Measurements from ENCODE around the gene MED25.

MED25 gene

DNA sequence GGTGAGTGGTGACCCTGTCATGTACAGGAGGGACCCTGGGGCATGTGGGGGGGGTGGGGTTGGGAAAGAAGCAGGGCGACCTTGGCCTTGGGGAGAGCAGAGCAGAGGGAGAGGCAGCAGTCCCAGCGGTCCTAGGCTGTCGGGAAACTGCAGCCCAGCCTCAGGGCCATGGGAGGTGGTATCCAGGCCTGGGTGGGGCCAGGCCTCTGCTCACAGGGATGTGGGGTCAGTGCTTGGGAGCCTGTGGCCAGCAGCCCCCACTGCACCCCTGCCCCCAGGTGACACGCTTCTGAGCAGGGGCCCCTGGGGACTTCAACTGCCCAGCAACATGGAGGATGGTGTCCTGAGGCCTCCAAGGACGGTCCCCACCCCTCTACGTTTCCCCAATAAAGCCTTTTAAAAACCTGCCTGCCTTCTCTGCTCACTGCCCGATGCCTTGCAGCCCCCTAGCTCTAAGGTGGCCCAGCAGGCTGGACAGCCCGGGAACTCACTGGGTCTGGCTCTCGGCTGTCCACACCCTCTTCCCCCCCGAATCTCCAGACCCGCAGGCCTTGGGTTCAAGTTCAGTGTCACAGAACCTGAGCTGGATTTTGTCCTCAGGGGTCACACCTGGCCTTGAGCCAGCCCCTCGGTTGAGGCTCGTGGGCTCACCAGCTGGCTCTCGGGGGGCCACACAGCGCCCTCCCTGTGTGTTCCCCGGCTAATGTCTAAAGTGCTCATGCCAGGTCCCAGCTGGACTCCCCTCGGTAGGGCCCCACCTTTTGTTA lies 42.4 kb downstream of the MED25 start:
- no peak for DNase-seq

DNA sequence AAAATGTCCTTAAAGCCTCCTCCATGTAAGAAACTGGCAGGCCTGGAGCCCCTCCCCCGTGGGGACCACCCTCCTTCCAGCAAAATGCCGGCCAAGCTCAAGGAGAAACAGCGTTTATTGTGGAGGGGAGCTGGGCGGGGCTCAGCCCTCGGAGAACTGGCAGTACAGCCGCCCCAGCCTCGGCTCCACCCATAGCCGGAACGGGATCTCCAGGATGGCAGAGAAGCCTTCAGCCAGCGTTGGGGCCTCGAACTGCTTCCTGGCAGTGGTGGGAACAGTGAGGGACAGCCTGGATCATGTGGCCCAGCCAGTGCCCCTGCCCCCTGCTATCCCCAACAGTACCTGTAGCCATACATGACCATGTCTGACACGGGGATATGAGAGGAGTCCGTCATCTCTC lies 43.0 kb downstream of the MED25 start:
- DNase-seq: no peak

DNA sequence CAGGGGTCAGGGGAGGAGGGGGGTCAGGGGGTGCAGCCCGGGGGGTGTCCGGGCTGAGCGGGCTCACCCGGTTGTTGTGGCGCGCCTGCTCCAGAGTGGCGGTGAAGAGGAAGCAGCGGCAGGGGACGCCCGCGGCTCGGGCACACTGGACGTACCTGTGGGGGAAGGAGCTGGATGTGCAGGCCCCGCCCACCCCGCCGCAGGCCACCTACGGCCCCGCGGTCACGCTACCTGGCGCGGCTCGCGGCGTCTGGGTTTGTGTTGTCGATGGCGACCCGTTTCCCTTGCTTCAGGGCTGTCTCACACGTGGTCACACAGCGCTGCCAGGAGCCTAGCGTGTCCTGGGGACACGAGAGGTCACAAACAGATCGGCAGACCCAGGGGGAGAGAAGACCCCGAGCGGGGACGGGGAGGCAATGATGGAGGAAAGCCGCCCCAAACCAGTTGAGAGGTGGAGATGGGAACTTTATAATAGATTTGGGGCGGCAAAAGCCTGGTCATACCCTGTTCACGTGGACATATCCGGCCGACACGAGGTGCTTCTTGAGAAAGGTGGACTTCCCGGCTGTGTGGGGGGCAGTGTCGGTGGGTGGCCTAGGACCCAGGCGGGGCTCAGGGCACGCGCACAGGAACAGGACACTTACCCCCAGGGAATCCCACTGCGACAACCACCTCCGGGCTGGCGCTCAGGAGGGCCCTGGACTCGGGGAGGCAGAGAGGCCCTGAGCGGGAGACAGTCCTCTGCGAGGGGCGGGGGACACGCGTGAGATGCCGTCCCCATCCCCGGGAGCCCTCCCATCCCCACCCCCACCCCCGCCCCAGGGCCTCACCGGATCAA lies 43.7 kb downstream of the MED25 start:
- no peak for DNase-seq

DNA sequence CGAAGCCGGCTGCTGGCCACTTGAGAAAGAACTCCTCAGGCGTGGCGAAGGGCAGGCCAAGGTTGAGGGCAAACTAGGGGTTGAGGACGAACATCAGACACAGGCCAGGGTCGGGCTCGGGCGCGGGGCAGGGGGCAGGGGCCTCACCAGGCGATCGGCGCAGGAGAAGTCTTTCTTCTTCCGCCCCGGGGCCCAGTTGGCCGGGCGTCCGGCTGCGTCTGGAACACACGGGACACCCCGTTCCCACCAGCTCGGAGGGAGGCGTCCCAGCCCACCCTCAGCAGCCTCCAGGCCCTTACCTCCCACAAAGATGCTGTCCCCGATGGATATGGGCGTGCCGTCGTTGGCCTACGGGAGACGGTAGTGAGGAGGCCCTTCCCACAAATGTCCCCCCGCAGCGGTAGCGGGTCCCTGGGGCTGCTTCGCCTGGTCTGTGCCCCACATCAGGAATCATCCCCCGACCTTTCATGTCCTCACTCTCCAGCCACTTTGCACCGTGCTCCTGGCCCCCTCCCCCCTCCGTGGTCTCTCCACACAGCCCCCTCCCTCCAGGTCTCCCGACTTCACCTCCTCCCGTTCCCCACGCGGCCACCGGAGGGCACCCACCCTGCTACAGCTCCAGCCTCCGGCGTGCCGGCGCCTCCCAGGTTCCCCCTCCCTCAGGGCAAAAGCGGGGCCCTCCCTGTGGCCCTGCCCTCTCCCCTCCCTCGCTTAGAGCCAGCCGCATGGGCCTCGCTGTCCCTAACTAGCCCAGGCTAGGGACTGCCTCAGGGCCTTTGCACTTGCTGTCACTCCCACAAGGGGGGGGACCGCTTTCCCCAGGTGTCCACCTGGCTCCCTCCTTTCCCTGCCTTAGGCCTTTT lies 44.5 kb downstream of the MED25 start:
- no peak for DNase-seq

DNA sequence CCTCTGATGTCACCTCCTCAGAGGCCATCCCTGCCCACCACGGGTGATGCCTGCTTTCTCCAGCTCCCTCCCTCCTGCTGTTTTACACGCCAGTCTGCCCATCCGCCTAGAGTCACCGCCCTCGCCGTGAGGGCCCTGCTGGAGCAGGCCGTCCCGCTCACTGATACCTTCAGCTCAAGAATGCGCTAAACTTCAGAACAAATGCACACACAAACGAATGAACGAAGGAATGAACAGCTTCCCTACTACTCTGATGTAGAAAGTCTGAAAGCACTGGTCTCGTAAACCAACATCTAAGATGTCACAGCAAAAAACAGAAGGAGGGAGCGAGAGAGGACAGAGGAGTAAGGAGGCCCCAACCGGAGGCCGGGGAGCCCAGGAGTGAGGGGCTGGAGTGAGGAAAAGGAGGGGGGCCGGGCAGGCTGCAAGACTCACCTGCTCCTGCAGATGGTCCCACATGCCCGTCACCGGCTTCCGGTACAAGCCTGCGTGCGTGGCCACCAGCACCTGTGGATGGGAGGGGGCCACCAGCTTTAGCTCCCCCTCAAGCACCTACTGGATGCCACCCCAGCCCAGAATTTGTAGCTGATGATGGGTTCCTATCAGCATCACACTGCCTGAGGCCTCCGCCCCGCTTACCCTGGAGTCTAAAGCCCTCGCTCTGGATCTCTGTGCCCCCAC lies 45.3 kb downstream of the MED25 start:
- DNase-seq: no peak

DNA sequence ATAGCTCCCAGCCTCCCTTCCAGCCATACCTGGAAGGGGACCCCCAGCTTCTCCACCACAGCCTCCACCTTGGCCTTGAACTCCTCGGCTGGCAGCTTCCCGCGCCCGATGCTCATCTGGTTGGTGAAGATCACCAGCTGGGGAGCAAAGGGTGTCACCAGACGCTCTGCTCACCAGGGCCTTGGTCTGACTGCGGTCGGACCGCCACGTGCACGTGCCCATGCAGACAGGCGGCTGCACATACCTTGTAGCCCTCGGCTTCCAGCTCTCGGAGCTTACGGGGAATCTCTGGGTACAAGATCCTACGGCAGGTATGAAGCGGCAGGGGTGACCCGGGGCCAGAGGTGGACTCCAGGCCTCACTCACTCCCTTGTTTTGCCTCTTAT lies 45.8 kb downstream of the MED25 start:
- DNase-seq: no peak

DNA sequence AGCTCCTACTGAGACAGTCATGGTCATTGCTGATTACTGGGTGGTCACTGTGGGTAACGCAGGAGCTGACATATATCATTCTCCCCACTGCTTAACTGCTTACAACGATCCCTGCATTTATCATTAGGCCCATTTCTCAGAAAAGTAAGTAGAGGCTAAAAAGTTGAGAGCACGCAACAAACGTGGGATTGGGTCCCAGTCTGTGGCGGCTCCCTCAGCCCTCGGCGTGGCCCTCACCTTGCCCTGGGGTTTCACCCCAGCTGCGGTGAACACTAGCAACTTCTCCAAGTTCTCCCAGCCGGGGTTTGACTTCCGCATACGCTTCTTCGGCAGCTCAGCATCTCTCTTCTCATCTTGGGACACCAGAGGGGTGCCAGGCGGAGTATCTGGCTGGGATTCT lies 46.8 kb downstream of the MED25 start:
- no peak for DNase-seq

DNA sequence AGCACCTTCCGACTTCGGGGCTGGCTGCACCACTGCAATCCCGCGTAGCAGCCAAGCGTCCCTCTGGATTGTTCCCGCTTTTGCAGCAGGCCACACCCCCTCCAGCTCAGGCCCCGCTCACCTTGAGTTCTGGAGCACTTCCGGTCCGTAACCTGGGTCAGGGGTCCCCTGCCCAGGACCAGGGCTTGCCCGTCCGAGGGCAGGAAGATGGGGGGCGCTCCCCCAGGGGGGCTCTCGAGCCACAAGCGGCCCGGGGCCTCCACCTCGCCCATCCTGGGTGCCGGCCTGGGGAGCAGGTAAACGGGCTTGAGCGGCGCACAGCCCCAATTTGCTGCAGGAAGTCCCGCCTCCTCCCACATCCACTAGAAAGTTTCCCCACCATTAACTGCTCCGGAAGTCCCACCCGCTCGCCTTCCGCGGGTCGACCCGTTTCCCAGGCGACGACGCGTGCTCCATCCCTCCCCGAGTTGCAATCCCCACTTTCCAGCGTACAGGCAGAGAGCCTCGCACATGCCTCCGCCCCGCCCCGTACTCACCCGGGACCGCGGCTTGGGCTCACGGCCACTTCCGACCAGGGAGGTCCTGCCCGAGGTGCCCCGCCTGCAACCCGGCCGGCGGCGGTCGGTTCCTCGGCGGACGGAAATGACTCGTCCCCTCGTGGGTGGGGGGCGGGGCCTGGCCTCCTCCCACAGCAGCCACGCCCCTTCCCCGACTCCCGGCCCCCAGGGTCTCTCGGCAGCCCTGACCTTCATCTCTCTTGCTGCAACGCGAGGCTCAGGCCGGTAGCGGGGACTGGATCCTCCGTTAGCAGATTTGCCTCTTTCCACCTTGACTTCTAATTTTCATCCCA lies 49.1 kb downstream of the MED25 start, which contains the start of gene PNKP:
TSS of gene PNKP (minus strand) at position 644 of the 850 bp plus-strand sequence. CDS start at position 272, 372 bp downstream.
- peak; percentile 84 to 86 for DNase-seq

DNA sequence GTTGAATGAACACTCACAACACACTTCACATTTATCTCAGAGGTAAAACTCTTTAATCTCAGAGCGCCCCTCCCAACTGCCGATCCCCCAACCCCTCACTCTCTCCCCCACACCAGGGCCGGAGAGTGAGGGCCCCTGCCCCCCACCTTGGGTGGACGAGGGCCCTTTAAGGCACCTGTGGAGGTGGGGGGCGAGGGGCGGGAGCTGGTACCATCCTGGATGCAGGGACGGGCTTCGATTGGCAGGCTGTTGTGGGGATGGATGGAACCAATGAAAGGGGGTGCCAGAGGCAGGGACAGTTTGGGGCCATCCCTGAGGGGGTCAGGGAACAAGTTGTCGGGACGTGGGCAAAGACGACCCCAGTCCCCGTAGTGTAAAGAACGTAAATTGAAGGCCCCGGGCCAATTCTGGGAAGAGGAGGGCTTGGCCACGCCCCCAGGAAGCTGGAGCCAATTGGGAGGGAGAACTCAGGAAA lies 51.0 kb downstream of the MED25 start:
- no peak for DNase-seq

DNA sequence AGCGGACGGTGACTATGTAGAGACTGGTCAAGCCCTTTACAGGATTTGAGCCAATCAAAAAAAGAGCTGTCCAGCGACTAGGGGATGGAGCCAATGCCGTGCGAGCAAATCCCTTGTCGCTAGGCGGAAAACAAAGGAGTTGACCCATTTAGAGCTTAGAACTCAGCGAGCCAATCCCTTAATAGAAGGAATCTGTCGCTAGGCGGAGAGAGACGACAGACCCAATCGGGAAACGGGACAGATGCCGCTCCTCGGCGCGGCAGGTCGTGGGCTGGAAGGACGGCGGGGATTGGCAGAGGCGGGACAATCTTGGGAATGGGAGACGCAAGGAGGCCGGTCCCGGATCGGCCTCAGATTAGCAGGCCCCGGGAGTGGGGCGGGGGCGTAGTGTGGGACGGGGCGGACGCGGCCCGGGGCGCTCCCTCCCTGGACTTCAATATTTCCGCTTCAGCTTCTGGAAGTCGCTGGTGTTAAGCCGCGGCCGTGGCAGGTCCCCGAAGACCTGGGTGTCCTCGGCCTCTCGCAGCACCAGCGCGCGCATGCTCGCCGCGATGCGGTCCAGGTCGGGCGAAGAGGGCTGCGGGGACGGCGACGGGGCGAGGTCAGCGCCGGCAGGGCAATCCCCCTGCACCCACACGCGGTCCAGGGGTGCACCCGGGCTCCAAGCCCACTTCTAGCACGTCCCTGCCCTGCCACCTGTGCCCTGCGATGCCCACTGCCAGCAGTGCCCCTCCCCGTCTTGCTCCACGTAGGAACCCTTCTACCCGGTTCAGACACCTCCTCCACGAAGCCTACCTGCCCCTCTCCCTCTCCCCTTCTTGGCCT lies 51.6 kb downstream of the MED25 start:
- DNase-seq: peak; percentile 83 to 86

DNA sequence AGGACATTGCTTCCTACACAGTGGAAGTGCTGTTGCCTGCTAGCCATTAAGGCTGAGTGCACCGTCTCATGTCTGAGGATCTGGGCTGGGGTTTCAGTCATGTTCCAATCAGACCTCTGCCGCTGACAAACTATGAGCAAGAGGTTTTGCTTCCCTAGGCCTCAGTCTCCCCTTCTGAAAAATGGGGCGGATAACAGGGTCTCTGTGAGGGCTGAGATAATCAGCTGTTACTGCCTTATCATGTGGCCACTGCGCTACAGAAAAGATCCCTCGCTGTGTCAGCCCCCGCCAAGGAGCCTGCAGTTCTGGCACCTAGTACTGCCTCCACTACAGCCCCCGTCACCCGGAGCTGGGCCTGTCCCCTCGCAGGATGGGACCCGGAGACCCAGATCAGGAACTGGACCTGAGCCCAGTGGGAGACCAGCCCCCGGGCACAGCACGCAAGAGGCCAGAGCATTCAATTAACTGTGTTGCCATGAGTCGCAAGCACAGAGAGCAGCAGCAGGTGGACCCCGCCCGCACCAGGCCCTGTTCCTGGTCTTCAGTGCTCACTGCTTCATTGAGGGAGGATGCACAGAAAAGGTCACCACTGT lies 52.3 kb downstream of the MED25 start:
- no peak for DNase-seq

DNA sequence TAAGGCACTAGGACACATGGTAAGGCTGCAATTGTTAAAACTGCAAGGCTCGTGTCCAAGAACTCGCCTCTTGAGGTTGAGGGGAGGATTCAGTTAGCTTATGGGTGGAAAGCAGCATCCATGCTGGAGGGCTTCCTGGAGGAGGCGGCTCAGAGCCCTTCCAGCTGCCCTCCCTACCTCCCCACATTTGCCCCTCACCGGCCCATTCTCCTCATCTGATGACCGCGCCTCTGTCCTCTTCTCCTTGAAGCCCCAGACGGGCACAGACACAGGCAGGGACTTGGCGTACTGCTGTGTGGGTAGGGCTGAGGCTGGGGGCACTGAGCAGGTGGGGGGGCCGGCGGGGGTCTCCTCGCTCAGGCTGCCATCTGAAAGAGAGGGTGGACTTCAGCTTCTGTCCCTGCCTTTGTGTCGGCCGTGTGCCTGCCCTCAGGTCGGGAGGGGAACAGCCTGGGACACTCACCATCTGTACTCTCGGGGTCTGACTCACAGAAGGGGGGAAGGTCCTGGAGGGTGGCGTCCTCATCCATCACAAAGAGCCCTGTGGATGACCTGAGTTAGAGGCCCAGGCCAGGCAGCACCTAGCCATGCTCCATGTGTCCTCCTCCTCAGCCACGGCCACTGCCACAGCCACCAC lies 53.4 kb downstream of the MED25 start:
- no peak for DNase-seq

DNA sequence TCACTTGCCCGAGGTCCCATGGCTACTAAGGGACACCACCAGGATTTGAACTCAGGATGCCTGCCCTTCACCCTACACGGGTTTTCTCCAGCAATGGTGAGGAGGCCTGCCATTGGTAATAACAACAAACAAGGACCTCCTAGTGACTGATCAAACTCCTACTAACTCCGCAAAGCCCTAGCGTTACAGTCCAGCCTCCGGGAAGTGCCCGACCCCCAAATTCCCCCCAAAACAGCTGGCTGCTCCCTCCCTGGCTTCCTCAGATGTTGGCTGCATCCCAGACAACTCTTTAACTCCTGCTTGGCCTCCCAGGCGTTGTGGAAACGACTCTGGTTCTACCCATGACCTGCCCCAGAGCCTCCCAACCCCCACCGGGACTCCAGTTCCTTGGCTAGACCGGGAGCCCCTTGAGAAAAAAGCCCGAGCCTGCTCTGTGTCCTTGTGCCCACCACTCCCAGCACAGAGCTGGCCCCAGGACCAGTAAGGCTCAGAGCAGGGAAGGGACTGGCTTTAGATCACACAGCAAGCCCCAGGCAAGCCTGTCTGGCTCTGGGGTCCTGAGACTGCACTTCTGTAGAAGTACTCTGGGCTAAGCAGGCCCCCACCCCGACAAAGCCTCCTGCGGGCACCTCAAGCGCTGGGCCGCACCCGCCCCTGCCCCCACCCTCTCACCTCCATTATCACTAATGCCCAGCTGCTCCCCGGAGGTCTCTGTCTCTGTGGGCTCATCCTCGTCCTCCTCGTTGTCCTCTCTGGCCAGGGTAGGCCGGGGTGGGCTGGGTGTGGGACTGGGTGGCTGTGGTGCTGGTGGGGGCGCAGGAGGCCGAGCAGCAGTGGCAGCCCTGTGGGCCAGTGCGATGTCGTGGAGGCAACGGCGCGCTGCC lies 54.4 kb downstream of the MED25 start:
- DNase-seq: no peak

DNA sequence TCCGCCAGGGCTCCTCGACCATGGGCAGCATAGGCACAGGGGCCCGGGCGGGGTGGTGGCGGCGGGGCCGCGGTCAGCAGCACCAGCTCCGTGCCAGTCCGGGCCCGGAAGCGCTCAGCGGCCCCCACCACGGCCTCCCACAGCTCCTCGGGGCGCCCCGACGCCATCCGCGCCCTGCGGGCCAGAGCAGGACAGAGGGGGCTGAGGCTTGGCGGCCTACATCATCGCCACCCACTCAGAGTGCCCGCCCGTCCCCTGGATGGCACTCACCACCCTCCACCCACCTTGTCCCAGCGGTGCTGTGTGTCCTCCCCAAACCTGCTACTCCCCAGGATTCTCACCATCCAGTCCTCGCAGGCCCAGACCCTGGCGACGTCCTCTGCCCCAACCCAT lies 55.0 kb downstream of the MED25 start:
- no peak for DNase-seq

DNA sequence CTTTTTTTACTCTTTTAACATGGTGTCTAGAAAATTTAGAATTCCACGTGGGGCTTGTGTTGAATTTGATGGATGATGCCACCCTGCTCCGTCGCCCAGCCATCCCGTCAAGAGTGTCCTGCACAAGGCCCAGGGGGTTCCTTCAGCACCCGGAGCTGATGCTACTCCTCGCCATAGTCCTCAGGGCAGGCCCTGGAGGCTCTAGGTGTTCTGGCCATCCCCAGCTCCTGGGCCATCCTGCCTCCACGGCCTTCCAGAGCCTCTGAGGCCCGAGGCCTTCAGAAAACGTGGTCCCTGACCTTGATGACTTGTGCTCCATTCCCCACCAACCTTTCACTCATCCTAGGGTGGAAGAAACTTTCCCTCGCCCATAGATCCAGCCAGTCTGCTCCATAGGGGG lies 55.7 kb downstream of the MED25 start:
- no peak for DNase-seq

DNA sequence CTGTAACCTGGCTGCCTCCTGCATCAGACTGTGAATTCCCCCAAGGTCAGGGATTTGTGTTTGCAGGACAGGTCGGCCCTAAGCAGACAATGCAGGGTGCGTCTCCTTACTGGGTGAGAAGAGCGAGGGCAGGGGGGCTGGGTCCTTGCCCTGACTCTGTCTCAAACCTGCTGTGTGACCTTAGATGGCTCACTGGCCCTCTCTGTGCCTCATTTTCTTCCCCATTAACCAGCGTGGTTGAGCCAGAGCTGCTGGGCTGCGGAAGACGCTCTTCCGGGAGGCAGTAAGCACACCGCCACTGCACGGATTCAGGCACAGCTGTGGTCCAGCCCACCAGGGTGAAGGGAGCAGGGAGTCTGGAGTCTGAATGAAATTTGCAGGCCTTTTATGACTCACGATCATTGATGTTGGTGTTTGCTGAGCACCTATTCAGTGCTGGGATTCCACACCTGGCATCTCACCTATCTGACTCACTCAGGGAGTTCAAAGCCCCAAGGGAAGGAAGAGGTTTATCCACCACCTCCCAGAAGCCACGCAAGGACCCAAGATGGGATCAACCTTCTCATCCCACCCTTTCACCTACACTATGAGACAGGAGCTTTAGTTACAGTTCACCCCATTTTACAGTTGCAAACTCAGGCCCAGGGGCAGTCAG lies 56.5 kb downstream of the MED25 start:
- DNase-seq: no peak

DNA sequence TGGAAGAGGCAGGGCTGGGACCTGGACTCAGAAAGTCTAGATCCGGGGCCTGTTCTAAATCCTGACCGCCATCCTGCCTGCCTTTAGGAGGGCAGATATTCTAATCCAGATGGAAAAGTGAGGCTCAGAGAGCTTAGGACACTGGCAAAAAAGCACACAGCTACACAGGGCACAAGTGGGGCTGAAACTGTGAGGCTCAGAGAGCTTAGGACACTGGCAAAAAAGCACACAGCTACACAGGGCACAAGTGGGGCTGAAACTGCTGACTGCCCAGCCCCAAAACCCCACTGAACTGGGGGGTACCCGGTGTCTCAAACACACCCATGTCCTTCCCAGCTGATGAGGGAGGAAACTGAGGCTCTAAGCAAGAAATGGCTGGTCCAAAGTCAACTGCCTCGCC lies 57.1 kb downstream of the MED25 start:
- DNase-seq: no peak

DNA sequence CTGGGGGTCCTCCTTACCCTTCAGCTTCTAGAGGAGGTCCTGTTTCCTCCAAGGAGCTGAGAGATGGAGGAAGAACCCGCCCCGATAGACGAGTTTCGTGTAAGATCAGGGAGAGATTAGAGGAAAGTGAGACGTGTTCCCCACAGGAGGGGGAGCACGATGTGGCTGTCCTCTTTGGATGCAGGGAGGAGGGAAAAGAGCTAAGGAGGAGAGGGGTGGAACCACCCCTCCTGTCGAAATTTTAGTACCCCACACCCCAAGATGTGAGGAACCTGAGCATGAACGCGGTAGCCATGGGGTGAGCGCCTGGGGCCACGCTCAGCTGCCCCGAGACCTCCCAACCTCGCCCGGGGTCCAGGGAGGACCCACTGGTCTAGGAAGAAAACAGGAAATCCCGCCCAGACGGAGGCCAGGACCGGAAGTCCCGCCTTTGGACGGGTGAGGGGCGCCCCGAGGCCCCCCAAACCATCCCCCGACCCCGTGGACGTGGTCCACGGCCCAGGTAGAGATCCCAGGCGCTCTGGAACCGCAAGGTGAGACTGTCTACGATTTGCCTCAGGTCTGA lies 57.9 kb downstream of the MED25 start:
- DNase-seq: peak; percentile 58 to 63

Data from activated CD4-positive, alpha-beta T cell treated with anti-CD3 and anti-CD28 coated beads for 4 hours (primary cell).